T-helper 22 cell (primary cell): ENCODE results near the gene CPNE6.

ENCODE experiments used
- DNase-seq: peaks from one replicate; pipeline ENCODE4 v3.0.0-alpha.2; 2020; ENCODE audit warnings: low read depth

CPNE6 gene

DNA sequence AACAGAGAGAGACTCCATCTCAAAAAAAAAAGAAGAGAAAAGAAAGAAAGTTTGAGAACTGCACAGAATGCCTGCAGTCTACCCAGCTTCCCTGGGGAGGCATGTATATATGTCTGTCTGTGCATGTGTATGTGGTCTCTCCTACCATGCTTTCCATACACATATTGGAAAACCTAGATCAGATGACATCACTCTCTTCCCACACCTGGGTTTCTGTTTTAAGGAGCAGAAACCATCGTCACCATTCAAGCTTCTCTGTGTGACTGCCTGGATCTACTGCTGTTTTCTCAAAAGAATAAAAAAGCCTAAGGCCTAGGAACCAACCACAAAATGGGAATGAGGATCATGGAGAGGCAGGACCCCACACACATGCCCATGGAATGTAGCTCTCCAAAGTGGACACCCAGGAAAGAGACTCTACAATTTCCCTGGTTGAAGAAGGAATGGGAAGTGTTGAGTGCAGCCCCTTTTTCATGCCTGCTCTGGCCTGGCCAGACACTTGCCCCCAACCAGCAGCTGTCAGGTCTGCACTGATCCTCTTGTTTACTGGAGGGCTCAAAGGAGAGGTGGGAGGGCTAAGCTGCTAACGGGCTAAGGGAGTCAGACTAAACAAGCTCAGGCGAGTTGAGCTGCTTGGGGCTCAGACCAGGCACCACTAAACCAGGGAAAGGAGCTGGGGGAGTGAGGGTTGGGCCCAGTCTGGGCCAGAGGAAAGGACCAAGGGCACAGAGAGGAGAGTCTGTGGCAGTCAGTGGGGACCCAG lies 15.0 kb downstream of the CPNE6 start:
- DNase-seq = no peak

DNA sequence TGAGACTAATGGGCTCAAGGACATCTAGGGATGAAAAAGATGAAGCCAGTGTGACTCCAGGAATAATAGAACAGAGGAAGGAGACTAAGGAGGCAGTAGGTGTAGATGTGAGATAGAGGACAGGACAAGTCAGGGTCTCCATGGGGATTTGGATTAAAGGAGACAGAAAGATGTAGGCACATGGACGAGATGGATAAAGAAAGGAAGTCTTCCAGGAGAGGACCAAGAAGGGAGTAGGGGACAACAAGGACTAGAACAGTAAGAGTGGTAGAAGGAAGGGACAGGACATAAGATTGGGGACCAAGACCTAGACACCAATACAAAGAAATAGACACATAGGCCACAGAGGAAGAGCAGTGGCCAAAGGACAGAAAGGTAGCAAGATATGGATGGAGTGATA lies 15.6 kb downstream of the CPNE6 start:
- DNase-seq = no peak

DNA sequence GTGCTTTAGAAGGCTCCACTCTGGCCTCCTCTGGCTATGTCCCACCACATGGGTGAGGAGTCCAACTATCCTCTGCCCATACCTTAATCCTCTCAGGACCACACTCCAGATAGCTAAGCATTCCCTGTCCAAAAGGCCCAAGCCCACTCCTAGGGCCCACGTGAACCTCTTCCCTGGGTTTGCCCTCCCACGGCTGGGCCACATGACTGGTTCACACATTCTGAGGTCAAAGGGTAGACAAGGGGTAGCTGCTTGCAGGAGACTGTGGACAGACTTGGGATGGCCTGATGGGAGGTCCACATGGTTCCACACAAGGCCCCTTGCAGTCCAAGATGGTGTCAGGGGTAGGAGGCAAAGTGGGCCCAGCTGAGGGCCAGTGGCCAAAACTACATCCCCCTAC lies 16.7 kb downstream of the CPNE6 start:
- no peak for DNase-seq

DNA sequence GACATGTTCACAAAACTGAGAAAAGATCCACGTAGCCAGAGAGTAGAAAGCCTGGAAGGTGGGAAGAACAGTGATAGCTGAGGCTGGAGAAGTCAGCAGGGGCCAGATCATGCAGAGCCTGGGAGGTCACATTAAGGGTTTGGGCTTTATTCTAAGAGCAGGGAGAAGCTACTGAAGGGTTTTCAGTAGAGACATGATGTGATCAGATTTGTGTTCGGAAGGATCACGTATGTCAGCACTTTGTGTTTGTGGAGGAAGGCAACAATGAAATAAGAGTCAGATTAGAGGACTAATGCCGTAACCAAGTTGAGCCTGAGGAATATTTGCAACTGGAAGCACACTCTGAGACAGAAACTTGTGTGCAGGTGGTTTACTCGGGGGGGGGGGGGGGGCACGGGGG lies 18.5 kb downstream of the CPNE6 start:
- DNase-seq = no peak

DNA sequence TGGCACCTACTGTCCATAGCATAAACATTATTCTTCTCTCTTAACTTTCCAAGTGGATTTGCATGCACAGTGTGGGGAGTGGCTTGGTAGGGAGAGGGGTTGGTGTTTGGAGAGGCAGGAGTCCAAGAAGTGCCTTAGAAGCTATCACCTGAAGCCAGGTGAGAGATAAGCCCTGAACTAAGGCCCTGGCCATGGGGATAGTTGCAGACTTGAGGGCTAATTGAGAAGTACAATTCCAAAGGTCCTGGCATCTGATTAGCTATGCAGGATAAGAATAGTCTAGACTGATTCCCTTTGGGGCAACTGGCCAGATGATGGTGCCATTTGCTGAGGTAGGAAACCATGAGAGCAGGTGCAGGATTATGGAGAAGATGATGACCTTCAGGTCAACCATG lies 20.7 kb downstream of the CPNE6 start:
- DNase-seq = no peak

DNA sequence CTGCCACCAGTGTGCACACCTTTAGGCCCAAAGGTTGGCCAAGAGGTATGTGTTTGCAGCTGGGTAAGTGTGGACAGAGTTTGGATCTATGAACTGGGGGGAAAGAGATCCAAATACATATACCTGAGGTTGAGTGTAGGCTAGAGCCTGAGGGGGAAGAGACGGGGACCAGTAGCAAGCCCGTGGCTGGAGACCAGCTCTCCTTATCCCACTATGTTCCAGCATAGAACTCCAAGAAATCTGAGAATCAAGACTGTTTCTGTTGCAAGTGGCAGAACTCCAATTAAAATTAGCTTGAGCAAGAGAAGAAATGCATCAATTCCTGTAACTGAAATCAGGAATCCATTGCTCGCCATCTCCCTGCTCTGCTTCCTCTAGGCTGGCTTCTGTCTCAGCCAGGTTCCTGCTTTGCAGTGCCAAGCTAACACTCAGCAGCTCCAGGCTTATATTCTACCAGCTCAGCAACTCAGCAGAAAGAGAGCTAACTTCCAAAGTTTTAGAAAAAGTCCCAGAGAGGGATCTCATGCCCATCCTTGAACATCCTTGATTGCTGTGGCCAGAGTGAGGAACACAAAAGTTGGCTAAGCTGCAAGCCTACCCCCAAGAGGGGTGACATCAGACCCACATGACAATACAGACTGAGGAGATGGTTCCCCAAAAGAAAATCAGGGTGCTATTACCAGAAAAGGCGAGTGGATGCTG lies 21.3 kb downstream of the CPNE6 start:
- DNase-seq = no peak

DNA sequence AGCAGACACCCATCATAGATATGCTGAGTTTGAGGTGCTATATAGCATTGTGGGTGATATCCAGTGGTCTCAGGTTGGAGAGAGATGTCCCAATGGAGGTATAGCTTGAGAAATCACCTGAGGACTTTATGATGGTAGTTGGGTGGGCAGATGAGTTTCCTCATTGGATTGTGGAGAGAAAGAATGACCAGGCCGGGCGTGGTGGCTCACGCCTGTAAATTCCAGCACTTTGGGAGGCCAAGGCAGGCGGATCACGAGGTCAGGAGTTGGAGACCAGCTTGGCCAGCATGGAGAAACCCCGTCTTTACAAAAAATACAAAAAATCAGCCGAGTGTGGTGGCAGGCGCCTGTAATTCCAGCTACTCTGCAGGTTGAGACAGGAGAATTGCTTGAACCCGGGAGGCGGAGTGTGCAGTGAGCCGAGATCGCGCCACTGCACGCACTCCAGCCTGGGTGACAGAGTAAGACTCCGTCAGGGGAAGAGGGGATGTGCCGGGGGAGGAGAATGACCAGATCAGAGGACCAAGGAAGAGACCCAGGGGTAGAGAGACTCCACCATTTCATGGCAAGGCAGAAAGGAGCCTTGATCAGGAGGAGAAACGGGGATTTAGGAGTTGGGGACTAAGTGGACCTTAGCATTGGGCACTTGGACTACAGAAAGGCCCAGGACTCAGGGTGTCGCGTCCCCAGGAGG lies 22.0 kb downstream of the CPNE6 start:
- no peak for DNase-seq

DNA sequence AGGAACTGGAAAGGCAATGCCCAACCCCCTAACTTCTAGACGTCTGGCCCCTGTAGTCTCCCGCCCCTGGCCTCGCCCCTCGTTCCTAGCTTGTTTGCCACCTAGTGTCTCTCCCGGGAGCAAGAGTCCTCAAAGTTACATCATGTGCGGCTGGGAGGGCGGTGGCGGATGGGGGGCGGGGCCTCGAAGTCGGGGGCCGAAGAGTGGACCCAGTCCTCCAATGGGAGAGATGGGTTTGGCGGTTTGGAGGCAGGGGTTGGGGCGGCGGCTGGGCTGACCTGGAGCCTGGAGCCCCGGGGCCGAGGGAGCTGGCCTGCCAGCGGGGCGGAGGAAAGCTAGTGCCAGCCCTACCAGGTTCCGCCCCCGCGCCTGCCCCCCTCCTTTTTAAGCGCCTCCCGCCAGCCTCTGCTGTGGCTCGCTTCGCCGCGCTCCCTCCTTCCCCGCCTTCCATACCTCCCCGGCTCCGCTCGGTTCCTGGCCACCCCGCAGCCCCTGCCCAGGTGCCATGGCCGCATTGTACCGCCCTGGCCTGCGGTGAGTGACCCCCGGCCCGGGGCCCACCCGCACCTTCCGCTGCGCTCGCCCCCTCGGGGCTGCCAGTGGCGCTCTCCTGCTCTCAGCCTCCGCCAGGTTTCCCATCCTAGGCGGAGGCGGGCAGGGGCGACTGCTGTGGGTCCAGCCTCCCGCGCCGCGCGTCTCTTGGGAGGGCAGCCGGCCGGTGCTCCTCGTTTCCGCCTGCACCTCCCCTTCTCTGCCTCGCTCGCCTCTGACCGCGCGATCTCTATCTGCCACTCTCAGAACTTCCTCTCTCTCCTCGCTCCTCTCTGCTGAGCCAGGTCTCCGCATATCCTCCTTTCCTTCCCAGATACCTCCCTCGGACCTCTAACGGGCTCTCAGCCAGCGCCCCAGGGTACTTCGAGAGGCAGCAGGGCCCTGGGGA lies 22.8 kb downstream of the CPNE6 start, which contains the start of gene PCK2:
Gene PCK2 (plus strand): TSS at position 411 of the 940 bp plus-strand sequence. CDS start 95 bp downstream, at position 506.
- DNase-seq = peak; percentile 68

DNA sequence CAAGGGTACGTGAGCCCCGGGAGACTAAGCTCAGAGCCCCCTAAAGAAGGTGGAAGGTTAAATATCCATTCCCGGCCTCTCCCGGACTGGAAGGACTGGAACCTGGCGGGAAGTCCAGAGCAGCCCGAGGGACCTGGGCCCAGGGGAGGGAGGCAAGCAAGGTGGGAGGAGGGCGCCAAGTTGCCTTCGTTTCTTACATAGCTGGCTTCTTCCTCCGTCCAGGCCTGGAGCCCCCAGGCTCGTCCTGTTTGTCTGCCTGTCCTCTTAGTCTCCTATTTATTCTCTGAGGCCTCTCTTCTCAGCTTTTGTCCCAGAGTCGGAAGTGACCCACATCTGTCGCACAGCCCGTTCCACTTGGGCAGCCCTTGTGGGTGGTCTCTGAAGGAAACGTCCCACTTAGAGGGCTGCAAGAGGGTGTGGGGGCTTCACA lies 23.5 kb downstream of the CPNE6 start:
- no peak for DNase-seq

DNA sequence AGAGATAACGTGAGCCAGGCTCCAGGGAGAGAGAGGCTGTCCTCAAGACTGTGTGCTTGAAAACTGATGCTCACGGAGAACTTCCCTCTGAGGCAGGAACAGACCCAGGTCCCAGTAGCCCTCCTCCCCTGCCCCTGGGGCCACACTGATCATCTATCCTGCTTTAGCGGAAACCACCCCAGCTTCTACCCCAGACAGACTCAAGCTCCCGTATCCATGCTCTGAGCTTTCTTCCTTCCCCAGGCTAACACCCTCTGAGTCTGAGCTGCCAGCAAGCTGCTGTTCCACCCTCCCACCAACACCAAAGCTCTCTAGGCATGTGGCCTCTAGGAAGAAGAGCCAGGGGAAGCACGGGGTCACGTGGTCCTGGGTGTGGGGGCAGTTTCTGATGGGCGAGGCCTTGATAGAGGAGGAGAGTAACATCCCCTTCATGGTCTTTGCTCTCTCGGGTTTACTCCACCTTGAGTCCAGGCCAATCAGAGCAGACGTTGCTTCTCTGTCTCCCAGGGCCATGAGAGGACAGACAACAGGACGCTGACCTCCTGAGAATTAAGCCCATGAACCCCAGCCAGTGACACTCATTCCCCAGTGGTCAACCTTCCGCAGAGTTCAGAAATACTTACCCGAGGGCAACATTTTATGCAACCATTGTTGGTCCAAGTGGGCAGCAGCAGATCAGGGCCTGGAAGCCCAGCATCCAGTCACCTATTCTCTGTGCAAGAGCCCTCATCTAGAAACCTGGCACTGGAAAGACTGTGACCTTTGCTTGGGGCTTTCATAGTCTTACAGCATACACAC lies 24.1 kb downstream of the CPNE6 start:
- DNase-seq = no peak

DNA sequence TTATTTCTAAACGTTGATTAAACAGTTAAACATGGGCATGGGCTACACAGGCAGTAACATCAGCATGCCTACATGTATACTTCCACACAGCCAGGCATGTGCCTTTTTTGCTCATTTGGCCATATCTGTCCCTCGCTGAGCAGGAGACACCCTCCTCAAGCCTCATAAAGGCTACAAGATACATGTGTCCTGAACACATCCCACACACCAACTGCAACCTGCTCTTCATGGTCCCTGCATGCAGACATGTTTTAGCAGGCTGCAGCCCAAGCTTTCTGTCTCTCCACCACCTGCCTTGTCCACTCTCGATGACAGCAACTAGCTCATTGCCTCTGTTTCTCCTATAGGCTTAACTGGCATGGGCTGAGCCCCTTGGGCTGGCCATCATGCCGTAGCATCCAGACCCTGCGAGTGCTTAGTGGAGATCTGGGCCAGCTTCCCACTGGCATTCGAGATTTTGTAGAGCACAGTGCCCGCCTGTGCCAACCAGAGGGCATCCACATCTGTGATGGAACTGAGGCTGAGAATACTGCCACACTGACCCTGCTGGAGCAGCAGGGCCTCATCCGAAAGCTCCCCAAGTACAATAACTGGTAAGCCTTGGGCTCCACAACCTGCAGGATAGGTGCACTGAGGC lies 25.3 kb downstream of the CPNE6 start:
- no peak for DNase-seq

DNA sequence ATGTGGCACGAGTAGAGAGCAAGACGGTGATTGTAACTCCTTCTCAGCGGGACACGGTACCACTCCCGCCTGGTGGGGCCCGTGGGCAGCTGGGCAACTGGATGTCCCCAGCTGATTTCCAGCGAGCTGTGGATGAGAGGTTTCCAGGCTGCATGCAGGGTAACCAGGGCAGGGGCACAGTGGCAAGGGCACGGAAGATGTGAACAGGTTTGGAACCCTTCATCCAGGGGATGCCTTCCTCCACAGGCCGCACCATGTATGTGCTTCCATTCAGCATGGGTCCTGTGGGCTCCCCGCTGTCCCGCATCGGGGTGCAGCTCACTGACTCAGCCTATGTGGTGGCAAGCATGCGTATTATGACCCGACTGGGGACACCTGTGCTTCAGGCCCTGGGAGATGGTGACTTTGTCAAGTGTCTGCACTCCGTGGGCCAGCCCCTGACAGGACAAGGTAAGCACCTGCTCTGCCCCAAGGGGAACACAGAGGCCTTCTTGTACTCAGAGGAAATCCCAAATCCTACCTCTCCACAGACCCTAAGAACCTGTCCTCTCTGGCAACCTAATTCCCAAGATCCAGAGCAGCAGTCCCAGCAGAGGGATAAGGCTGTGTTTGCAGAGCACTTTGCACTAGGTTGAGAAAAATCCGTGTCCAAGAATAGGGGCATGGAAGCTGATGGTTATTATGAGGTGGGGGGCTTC lies 27.0 kb downstream of the CPNE6 start:
- no peak for DNase-seq

DNA sequence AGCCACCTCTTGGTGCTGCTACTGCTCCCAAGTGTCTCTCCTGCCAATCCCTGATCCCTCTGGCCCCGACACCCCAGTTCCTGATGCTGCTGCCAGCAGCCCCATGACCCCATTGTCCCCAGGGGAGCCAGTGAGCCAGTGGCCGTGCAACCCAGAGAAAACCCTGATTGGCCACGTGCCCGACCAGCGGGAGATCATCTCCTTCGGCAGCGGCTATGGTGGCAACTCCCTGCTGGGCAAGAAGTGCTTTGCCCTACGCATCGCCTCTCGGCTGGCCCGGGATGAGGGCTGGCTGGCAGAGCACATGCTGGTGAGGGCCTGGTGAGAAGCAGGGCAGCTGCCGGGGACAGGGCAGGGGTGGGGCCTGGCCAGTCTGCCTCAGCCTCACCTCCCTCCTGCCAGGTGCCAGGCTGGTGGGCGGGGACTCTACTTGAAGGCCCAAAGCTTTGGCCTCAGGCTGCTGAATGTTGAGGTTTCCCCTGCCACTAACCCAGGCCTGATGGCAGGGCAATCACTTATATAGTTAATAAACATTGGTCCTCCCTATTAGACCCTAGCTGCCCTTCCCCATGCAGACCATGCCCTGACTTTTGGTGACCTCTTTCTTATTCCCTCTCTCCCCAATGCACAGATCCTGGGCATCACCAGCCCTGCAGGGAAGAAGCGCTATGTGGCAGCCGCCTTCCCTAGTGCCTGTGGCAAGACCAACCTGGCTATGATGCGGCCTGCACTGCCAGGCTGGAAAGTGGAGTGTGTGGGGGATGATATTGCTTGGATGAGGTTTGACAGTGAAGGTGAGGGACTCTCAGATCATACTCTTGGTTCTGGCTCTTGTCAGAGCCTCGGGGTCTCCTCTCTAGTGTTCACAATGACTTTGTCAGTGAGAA lies 27.8 kb downstream of the CPNE6 start:
- no peak for DNase-seq

DNA sequence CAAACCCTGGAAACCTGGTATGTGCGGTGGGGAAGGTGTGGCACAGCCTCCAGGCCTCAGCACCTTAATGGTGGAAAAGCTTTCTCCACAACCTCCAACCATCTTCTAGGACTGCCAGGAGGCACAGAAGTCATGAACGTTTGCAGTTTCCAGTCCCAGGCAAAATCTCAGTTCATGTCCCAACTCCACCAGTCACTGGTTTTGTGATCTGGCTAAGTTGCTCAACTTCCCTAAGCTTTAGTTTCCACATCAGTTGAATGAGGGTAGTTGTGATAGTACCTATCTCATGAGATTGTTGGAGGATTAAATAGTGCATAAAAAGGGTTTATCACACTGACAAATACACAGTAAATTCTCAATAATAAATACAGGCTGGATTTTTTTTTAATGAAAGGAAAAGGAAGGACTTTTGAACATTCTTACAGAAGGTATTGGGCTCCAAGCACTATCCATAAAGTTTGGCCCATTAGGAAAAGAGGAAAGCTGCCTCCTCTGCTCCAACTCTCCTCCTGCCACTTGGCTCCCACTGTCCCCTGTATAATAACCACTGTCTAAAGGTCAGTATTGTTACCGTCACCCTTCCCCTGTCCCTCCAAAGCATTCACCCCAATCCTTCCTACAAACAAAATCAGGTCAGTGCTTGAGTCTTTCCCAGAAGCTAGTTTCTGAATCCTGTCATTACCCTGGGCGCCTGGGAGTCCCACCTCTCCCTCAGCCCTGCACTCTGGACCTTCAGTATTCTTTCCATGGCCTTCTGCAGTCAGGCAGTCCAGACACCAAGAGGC lies 29.0 kb downstream of the CPNE6 start:
- DNase-seq = no peak

DNA sequence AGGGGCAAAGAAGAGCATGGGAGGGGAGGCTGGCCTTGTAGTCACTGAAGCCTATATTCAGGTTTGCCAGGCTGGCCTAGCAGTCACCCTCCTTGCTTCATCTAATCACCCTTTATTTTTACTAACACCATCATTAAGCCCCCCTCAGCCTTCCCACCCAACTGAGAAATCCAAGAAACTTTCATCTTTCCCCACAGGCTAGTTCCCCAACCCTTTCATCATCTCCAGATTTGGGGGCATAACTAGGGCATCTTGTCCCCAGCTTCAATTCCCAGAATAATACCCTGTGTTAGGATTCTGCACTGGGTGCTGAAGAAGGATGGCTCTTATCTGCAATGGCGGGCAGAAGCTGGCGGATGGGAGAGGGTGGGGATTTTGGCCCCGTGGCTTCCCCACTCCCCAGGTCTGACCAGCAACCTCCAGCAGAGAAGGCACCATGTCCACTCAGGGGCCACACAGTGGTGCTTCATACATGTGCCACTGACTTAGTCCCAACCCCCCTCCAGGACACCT lies 29.7 kb downstream of the CPNE6 start:
- DNase-seq = no peak

DNA sequence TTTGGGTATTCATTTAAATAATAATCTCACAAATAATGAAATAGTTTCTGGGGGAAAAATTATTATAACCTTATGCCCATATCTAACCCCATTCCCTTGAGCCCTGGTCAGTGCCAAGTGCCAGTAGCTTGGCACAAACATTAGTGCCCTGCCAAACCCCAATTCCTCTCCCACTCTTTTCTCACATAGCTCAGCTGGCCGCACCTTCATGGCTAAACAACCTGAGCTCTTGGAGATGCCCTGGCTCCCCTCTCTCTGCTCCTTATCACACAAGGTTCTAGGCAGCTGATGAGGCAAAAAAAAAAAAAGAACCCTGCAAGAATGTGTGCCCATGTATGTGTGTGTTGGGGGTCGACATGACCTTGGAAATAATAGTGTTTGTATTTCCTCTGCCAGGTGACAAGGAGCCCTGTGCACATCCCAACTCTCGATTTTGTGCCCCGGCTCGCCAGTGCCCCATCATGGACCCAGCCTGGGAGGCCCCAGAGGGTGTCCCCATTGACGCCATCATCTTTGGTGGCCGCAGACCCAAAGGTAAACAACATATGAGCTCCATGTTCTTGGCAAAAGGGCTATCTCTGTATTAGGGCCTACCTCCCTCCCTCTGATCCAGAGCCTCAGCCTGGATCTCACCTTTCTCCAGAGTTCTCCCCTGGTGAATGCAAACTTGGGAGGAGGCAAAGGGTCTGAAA lies 31.1 kb downstream of the CPNE6 start:
- DNase-seq = no peak

DNA sequence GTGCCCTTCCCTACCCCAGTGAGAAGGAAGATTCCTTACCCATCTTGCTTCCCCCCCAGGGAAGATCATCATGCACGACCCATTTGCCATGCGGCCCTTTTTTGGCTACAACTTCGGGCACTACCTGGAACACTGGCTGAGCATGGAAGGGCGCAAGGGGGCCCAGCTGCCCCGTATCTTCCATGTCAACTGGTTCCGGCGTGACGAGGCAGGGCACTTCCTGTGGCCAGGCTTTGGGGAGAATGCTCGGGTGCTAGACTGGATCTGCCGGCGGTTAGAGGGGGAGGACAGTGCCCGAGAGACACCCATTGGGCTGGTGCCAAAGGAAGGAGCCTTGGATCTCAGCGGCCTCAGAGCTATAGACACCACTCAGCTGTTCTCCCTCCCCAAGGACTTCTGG lies 32.1 kb downstream of the CPNE6 start:
- no peak for DNase-seq
